IgD-negative memory B cell (primary cell): Measurements from ENCODE around the gene MTERF2. TPM values are rescaled to one million over a fixed set of nuclear protein-coding genes. Genes with fewer than 3 reads are reported as not detected.

Source experiments
- H3K27ac Mint-ChIP-seq, 3 donors: one replicate each; pipeline ENCODE4 v1.8.0; 2020 to 2022; ENCODE audit warnings: mild to moderate bottlenecking in 3 of 3, mixed read lengths in 3 of 3, moderate library complexity in 1 of 3
- H3K27me3 Mint-ChIP-seq: one replicate; pipeline ENCODE4 v1.8.0; 2021; ENCODE audit warnings: mixed read lengths
- H3K36me3 Mint-ChIP-seq: one replicate; pipeline ENCODE4 v1.8.0; 2020; ENCODE audit warnings: mild to moderate bottlenecking, mixed read lengths
- H3K4me1 Mint-ChIP-seq, 3 donors: one replicate each; pipeline ENCODE4 v1.8.0; 2020 to 2022; ENCODE audit warnings: mixed read lengths in 3 of 3, mild to moderate bottlenecking in 1 of 3
- H3K4me3 Mint-ChIP-seq, 4 donors: one replicate each; pipeline ENCODE4 v1.8.0; 2020 to 2022; ENCODE audit warnings: mild to moderate bottlenecking in 4 of 4, mixed read lengths in 4 of 4, moderate library complexity in 3 of 4
- H3K9me3 Mint-ChIP-seq, 3 donors: one replicate each; pipeline ENCODE4 v1.8.0; 2020 to 2021; ENCODE audit warnings: mixed read lengths in 3 of 3, mild to moderate bottlenecking in 1 of 3
- polyA plus RNA-seq: library from polyadenylated mRNA; unstranded; fragments of 300-500 nt; fragmentation: Illumina TruSeq; gene quantifications from one replicate; pipeline ENCODE4 v1.2.3, GENCODE V29; 2021

The MTERF2 gene
- polyA plus RNA-seq, 1 donor from 2014 or later = 1.8 TPM

- Mint-ChIP-seq H3K4me1 (peaks cover 11 to 15% (median 11%) of the 10 kb centered on the region in 3 donors), H3K27me3 (peaks cover 2% of the 10 kb centered on the region), H3K36me3 (no peaks in the 10 kb centered on the region), H3K9me3 (peaks cover 7 to 13% (median 12%) of the 10 kb centered on the region in 3 donors), H3K4me3 (peak overlapping the region in 1 of 4 donors; percentile 98), H3K27ac (peak overlapping the region in 1 of 3 donors; percentile 96)
These were observed 33.3 kb downstream of the MTERF2 start for GRCh38 chr12:106953352-106954250.

GRCh38 chr12:106950591-106950990, 36.4 kb downstream of the MTERF2 start:
- Mint-ChIP-seq H3K27ac (no peak overlapping the region), H3K36me3 (no peaks in the 10 kb centered on the region)

GRCh38 chr12:106947461-106947860, 39.5 kb downstream of the MTERF2 start:
- no peaks in the 10 kb centered on the region for H3K36me3 Mint-ChIP-seq
- peaks cover 11 to 17% (median 16%) of the 10 kb centered on the region in 3 donors for H3K9me3 Mint-ChIP-seq
- no peak overlapping the region for H3K27ac Mint-ChIP-seq
- peaks cover 9% of the 10 kb centered on the region for H3K27me3 Mint-ChIP-seq
- peak overlapping the region in 1 of 4 donors; percentile 58 for H3K4me3 Mint-ChIP-seq
- H3K4me1 Mint-ChIP-seq = no peaks in the 10 kb centered on the region

More at GRCh38 chr12:106950591-106950990, 36.4 kb downstream of the MTERF2 start:
- peaks cover 5% of the 10 kb centered on the region for H3K27me3 Mint-ChIP-seq
- H3K4me1 Mint-ChIP-seq = peaks cover 0 to 1% (median 0%) of the 10 kb centered on the region in 3 donors
- H3K4me3 Mint-ChIP-seq = peak overlapping the region in 1 of 4 donors; percentile 33
- H3K9me3 Mint-ChIP-seq = peaks cover 11 to 15% (median 12%) of the 10 kb centered on the region in 3 donors

GRCh38 chr12:106945261-106945851, 41.6 kb downstream of the MTERF2 start:
- no peak overlapping the region for H3K27ac Mint-ChIP-seq
- H3K4me3 Mint-ChIP-seq = no peak overlapping the region
- H3K9me3 Mint-ChIP-seq = peaks cover 11 to 17% (median 16%) of the 10 kb centered on the region in 3 donors
- no peaks in the 10 kb centered on the region for H3K36me3 Mint-ChIP-seq
- H3K4me1 Mint-ChIP-seq = no peaks in the 10 kb centered on the region
- H3K27me3 Mint-ChIP-seq = peaks cover 13% of the 10 kb centered on the region

- H3K27me3 Mint-ChIP-seq = peaks cover 15% of the 10 kb centered on the region
- no peaks in the 10 kb centered on the region for H3K36me3 Mint-ChIP-seq
- H3K9me3 Mint-ChIP-seq = peaks cover 2 to 4% (median 2%) of the 10 kb centered on the region in 3 donors
- no peaks in the 10 kb centered on the region for H3K4me1 Mint-ChIP-seq
- no peak overlapping the region for H3K4me3 Mint-ChIP-seq
- no peak overlapping the region for H3K27ac Mint-ChIP-seq
These were observed 44.2 kb downstream of the MTERF2 start for GRCh38 chr12:106942775-106943174.

GRCh38 chr12:106941481-106942156, 45.3 kb downstream of the MTERF2 start:
- Mint-ChIP-seq H3K4me3 (no peak overlapping the region), H3K36me3 (no peaks in the 10 kb centered on the region), H3K9me3 (peaks cover 2 to 4% (median 2%) of the 10 kb centered on the region in 3 donors), H3K27me3 (peaks cover 22% of the 10 kb centered on the region), H3K4me1 (no peaks in the 10 kb centered on the region), H3K27ac (no peak overlapping the region)

- Mint-ChIP-seq H3K4me3 (no peak overlapping the region), H3K27me3 (peaks cover 51% of the 10 kb centered on the region), H3K27ac (no peak overlapping the region)
These were observed 52.7 kb downstream of the MTERF2 start for GRCh38 chr12:106934277-106934676.

More at GRCh38 chr12:106934277-106934676, 52.7 kb downstream of the MTERF2 start:
- peaks cover 0 to 3% (median 2%) of the 10 kb centered on the region in 3 donors for H3K9me3 Mint-ChIP-seq
- no peaks in the 10 kb centered on the region for H3K4me1 Mint-ChIP-seq
- H3K36me3 Mint-ChIP-seq = peaks cover 3% of the 10 kb centered on the region

Other genes with a start within 250 kb of the MTERF2 start
- 4.9 TPM for gene RIC8B, start 212.5 kb downstream of the MTERF2 start, polyA plus RNA-seq
- gene TMEM263, start 31.2 kb downstream of the MTERF2 start, polyA plus RNA-seq = 17.8 TPM
- gene CRY1, start 106.4 kb upstream of the MTERF2 start, polyA plus RNA-seq = 3.4 TPM